C4-2B (cell line): ENCODE data around the gene FHOD1.

Source experiments
- CTCF ChIP-seq: fragments of 450-650 bp; conservative IDR thresholded peaks from 2 replicates; pipeline ENCODE4 v1.5.1; 2017; ENCODE audit warnings: mild to moderate bottlenecking
- ZFX ChIP-seq: fragments of 450-650 bp; IDR thresholded peaks from 2 replicates; pipeline ENCODE4 v1.6.1; 2017

- TF ChIP-seq CTCF = no peak
- no peak for TF ChIP-seq ZFX
Observed at GRCh38 chr16:67187175-67187890, 59.9 kb downstream of the FHOD1 start.
